Measurements from ENCODE around the gene EHD3.

The EHD3 gene

DNA sequence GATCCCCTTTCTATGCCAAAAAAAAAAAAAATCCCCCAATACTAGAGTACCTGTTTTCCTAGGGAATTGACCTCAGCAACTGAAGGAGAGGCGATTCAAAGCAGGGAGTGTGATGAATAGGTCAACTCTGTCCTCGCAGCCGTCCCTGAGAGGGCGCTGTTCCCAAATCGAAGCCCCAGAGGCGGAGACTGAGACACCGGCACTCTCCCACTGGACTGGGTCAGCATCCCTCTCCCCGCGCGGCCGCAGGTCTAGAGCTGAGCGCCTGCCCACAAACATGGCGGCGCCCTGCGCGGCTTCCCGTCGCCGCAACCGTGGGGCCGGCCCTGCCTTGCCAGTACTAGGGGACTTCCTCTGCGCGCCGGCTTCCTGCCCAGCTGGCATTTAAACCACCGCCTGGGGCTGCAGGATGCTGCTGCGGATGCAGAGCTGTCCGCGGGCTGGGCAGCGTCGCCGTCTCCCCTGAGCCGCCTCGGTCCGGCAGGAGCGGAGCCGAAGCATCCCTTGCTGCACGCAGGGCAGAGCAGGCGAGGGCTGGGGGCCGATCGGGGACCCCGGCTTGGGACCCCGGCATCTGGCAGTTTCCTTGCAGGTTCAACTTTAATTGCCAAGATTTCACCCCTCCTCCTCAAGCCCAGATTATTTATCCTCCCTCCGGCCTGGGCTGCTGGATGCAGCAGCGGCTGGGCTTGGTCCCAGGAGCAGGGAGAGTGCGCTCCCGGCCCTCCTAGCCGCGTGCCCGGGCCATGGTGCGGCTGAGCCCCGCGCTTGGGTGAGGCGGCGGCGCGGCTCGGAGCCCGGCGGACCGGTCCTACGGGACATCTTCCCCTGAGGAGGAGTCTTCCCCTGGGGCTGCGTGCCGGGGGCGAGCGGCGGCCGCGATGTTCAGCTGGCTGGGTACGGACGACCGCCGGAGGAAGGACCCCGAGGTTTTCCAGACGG is at the start of gene EHD3:
Gene EHD3, plus strand, starts transcription at position 412 of the 942 bp plus-strand sequence. Its CDS starts 470 bp downstream, at position 882.
- DNase-seq: peak; percentile 27 to 72 (median 60)

DNA sequence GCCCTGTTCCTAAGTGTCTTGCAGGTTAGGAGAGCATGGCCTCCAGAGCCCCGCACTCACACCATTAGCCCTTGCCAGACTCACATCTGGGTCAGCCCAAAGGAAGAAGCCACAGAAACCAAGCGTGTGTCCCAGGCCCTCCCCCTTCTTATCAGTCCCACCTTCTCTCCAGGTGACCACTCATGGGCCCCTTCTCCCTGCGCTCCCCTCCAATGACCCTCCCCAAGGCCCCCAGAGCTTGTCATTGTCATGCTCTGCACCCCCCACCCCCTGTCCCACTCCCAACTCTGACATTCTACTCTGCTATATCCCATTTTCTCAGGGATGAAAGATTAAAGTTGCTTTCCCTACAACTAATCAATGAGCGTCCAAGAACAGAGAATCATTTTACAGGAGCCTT is 46.8 kb upstream of the EHD3 start:
- DNase-seq: no peak

DNA sequence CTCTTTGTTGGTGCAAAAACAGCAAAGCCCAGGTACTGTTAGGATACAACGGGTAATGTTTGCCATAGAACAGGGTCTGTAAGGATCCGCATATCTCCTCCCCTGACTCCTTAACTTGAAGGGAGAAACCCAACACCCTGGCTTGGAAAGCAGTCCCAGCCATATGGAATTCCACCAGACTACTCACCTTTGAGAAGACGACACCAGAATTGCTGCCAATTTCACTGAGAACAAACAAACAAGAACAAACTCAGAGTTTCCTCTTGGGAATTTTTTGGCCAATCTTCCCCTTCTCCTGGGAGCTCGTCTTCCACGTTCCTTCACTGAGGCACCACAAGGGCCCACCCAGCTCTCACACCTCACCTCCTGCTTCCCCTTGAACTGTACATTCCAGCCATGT is 45.8 kb upstream of the EHD3 start:
- no peak for DNase-seq

DNA sequence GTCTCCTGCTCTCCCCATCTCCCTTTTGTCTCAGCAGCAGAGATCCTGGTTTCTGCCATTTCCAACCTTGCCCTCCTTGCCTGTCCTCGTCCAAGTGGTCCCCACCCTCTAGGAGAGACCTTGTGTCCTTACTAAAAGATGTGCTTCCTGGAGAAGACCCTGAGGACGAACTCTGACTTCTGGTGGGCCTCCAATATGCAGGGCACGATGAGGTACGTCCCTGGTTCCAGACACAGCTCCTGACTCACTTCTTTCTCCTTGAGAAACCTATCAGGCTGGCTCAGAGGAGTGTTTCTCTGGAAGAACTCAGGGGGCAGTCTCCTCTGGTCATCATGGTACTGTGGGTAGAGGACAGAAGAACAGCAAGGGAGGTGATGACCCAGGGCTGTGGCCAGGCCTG is 44.8 kb upstream of the EHD3 start:
- DNase-seq: no peak

DNA sequence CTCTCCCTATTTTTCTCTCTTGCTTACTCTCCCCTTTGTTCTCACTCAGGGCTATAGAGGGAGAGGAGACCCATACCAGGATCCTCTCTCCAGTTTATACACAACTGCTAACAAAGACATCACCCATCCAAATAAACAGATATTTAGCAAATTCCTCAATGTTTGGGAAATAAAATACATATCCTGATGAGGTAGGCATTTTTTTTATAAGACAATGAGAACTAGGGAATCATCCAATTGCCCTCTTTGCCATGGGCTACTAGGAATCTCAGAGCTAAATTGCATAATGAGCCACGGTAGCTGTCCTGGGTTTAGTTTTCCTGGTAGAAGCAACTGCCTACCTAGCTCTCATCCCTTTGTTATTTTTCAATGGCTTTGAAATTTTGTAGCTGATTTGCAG is 43.8 kb upstream of the EHD3 start:
- no peak for DNase-seq

DNA sequence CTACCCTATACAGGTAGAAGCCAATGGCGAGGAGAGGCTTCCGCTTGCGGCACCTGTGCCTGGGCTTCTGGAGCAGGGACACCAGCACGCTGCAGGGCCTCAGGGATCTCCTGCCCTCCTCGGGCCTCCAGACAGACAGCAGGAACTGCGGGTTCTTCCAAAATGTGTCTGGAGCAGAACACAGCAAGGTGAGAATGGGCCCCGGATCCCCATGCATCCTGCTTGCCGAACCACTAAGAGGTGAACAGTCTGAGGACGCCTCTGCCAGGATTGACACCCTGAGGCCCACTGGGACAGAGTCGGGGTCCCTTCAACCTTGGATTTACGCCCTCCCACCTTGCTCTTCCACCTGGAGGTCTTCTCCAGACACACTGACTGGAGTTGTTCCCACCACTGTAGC is 42.0 kb upstream of the EHD3 start:
- no peak for DNase-seq

DNA sequence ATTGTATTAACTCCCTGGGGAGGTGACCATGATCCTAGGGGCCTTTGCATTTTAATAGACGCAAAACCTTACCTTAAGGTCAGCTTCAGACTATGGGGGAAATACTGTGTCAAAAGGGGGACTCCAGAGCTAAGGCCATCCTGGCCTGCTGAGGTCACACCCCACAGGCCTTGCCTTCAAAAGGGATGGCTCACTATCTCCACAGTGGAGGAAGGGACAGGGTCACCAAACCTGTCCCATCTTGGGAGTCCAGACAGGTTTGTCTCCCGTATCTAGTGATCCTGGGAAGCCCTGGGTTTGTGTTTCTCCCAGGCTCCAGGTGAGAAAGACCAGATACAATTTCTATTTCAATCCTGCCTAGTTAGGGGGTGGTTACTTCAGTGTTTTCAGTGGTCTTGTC is 41.6 kb upstream of the EHD3 start:
- DNase-seq: no peak

DNA sequence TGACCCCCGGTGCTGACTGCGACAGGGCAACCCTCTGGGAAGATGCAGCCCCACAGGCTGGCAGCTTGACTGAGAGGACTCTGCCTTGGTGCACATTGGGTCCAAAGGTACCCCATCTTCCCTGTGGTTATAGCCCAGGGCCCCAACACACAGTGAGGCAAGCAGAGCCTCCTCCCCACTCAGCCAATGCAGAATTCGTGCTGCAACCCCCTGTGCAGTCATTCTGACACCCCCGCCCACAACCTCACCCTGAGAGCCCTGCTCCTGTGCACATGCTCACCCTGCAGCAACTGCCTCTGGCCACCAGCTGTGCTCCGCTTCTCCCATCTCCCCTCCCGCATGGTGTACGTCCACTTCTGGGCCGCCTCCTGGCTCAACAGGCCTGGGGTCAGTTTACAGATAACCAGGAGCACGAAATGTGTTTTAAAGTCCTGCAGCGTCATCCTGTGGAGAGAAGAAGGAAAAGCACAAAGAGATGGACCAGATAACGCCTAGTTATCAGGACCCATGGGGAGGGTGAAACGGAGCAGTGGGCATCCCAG is 41.0 kb upstream of the EHD3 start:
- DNase-seq: no peak

DNA sequence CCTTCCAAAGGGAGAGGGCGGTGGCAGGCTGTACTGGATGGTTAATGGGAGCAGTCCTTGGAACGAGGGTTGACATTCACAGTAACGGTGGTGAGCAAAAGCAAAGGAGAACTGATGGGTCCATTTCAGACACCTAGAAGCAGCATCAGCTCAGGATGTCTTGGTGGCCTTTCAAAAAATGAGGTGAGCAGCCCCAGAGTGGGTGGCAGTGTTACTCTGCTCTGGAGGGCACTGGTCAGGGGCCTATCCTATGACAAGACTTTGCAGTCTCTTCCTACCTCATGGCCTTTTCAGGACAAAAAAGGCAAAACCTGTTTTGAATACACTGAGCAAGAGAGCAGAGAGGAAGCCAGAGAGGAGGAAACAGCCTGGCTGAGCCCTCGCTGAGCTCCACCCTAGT is 40.1 kb upstream of the EHD3 start:
- DNase-seq: no peak

DNA sequence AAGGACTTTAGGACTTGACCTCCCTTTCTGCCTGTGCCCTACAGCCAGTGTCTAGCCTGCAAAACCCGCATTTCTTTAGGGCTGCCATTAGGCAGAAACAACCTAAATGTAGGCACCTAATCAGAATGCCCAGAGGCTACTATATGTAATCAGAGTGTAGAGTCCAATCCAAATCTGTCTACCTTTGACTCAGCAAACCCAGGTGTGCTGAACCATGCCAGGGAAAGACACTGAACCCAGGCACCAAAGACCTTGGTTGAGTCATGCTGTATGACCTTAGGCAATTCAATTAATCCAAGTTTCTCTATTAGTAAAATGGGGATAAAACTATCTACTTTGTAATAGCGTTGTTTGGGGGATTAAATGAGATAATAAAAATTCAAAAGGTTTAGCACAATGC is 37.3 kb upstream of the EHD3 start:
- no peak for DNase-seq

DNA sequence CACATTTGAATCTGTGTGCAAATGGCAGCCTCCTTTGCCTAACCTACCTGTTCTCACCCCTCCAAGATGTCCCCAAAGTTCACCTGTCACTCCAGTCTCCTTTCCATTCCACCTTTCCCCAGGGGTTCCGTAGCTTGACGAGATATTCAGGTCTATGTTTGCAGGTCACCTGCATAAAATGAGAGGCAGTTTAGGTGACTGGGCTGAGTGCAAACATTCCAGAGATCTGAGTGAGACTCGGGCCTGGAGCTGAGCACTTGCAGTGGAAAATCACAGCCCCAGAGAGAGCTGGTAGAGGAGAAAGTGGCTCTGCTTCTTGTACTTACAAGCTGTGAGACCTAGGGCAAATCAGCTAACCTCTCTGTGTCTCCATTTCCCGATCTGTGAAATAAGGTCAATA is 36.8 kb upstream of the EHD3 start:
- DNase-seq: no peak

DNA sequence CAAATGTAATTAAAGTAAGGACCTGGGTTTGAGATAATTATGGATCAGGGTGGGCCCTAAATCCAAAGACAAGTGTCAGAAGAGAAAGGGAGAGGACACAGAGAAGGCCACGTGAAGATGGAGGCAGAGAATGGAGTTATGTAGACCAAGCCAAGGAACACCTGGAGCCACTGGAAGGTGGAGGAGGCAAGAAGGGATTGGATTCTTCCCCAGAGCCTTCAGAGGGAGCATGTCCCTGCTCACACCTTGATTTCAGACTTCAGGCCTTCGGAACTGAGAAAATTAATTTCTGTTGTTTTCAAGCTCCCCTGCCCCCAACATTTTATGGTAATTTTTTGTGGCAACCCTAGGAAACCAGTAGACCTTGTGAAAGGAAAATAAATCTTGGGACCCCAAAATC is 36.3 kb upstream of the EHD3 start:
- DNase-seq: no peak

DNA sequence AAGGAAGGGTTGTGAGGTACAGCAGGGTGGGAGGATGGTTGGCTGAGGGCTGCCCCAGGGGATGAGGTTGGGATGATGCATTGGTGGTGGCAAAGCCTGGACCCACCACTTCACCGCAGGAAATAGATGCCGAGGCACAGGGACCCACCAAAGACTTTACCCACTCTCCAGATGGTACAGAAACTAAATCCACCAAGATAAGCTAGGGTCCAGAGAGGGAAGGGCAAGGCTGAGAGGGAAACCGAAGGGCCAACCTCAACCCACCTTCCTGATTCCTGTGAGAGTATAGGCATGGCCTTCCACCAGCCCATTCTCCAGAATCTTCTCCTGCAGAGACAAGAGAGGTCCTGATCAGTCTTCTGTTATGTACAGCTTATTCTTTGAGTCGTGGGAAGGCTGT is 34.7 kb upstream of the EHD3 start:
- DNase-seq: no peak

DNA sequence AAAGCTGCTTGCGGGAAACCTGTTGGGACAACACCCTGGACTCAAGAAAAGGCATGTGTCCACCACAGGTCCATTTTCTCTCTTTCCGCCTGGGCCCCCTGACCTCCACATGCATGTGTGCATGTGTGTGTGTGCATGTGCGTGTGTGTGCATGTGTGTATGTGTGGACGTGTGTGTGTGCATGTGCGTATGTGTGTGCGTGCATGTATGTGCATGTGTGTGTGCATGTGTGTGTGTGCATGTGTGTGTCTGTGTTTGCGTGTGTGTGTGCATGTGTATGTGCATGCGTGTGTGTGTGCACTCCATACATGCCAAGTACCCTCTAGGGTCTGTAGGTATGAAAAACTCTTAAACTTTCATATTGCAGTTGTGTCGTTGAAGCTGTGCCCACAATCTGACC is 33.0 kb upstream of the EHD3 start:
- no peak for DNase-seq

DNA sequence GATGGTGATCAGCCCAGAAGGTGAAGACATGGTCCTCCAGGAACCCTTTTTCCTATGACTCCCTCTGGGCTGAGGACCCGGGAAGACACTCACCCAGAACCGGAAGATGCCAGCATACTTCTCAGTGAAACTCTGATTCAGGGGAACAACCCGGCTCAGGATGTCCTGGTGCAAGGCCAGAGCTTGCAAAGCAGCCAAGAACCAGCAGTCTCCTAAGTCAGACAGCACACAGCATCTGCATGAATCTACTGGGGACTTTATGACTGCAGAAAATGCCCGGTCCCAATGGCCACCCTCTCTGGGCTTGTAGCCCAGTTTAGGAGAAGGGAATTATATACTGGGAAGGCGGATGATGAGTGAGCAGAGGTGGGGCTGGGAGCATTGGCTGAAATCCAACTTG is 31.9 kb upstream of the EHD3 start:
- no peak for DNase-seq

DNA sequence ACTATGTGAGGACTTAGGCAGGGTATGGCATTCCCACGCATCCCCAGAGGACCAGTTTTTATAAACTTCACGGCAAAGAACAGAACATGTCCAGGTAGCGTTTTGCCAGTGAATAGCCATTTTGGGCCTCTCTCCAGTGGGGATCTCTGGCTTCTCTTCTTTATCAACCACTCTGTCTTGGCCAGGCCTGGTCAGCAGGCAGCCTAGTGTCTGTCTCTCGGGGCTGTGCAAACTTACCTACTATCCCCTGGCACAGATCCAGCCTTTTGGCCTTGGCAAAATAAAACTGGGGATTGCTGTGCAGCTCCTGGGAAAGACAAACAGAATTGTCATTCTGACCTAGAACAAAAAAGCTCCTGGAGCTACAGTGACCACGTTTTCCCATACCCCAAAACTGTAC is 31.1 kb upstream of the EHD3 start:
- no peak for DNase-seq

DNA sequence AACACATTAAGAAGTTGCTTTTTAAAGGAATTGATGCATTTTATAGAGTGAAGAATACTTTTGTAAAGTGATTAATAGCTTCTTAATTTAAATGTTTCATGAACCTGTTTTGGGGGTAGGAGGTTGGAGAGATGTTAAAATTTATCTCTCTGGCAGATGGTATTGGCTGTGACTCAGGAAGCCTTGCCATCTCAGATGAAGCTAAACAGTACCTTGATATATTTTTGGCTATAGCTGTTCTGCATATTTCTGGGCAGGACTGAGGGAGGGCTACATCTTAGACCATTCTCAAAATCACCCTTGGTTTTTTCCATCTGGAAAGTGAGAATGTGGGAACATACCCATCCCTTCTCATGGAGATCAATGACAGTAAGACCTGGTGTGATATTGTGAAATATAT is 30.0 kb upstream of the EHD3 start:
- no peak for DNase-seq

DNA sequence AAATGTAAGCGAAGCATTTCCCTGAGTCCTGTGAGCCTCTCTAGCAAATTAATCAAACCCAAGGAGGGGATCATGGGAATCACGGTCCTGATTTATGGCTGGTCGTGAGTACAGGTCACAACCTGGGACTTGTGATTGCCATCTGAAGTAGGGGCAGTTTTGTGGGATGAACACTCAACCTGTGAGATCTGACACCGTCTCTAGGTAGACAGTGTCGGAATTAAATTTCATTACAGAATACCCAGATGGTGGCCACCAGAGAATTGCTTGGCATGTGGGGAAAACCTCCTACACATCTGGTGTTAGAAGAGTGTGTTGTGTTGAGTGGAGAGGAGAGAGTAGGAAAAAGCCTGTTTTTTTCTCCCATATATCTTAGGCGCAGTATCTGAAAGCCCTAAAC is 29.2 kb upstream of the EHD3 start:
- no peak for DNase-seq

DNA sequence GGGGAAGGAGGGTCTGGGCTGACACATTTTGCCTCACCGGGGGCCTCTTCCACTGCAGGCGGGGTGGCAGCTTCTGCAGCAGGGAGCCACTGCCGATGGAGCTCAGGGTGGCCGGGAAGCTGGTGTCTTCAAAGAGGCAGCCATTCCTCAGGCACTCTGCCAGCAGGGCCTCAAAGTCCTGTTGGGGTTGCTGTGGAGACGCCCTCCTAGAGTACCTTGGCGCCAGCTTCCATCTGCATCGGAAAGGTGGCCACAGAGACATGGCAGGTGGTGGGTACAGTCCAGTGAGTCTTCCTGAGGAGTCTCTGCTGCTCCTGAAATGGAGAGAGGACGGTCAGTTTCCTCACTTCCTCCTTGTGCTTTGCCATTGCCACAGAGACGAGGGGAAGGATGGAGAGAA is 28.8 kb upstream of the EHD3 start:
- DNase-seq: no peak

DNA sequence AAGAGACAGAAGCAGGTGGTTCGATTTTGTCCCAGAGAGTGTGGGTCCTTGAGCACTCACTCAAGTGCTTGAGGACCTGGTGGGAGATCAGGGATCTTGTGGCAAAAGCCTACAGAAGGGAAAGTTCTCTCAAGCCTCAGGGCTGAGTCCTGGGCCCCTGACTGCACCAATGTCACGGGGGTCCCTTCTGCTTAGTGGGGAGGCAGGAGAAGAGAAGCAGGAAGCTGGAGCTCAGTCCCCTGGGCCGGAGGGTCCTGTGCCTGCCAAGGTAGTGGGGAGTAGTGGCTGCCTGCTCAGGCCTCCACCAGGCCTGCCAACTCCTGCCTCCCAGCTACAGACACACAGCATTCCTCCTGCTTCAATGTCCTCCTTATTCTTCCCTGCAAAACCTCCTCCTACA is 28.3 kb upstream of the EHD3 start:
- no peak for DNase-seq

DNA sequence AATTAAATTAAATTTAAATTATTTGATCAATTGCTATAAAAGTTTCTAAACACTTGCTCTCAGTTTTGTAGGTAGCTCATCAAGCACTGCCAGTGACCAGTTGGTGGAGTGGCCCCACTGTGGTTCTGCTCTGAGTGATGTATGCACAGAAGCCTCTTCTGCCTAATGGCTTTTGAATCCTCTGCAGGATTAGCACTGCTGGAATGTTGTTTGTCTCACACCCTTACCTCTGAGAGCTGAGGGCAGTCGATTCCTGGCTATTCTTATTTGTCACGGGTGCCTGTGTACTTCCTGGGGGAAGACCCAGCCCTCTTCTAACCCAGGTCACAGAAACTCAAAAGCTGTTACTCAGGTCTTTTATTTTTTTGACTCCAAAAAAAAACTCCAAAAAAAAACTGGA is 26.2 kb upstream of the EHD3 start:
- no peak for DNase-seq

DNA sequence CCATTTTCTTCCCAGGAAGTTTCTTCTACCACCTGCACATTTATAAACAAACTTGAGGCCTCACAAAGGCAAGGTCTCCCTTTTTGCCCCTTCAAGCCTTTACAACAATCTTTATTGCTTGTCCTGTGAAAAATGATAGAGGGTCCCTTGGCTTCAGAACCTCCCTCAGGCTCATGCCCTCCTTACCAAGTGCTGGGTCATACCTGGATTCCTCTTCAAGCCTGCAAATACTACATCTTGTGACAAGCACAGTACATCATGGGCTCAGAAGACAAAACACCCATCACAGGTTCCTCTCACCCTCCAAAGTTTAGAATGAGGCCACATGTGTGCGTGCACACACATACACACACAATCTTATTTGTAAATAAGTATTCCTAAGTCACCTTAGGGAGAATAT is 25.7 kb upstream of the EHD3 start:
- DNase-seq: no peak

DNA sequence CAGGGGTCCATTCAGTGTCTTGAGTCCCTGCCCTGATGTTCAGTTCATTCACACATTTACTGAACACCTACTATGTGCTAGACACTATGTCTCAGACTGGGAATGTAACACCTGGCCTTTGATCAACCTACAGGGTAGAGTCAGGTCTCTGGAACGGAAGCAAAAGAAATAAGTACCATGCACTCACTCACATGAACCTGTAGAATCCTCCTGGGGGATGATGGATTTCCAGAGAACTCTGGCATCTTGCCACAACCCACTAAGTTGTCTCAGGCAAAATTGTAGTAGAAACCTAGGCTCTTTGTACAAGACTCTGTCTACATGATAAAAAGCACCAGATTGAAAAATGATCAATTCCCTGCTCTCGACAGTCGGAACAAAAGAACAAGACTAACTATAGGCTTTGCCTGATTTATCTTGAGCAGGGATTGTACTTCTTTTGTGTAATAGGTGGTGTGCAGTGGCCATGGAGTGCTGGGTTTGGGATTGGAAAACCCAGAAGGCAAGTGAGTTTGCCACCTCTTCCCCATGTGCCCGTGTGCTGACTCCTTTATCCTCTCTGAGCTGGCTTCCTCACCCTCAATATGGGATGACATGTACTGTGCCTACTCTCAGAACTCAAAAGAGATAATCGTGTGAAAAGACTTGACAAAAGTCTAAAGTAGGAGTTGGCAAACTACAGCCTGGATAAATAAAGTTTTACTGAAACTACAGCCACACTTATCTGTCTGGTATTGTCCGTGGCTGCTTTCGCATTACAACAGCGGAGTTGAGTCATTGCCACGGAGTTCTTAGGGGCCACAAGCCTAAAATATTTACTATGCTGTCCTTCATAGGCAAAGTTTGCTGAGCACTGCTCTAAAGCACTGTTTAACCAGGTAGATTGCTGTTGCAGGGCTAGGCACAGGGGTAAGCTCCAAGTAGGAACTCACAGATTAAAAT is 21.0 kb upstream of the EHD3 start:
- DNase-seq: no peak
